ENCODE measurements around the gene ATP4B. TPM values are rescaled to one million over a fixed set of nuclear protein-coding genes. Genes with fewer than 3 reads are reported as not detected.
A peak's percentile ranks its signal among the peaks of the same experiment; 100 is the strongest.

Gene ATP4B
- total RNA-seq, 1 donor from 2014 or later: not detected

- H3K27me3 Mint-ChIP-seq (ENCODE audit: unreplicated experiment): no peaks in the 10 kb centered on the region
- H3K4me1 Mint-ChIP-seq (ENCODE audit: unreplicated experiment): peaks cover 43% of the 10 kb centered on the region
- H3K9me3 Mint-ChIP-seq (ENCODE audit: unreplicated experiment): no peaks in the 10 kb centered on the region
- no peak for TF ChIP-seq CTCF (IDR thresholded peaks at IDR 0.05)
- H3K4me3 Mint-ChIP-seq (ENCODE audit: unreplicated experiment): no peak overlapping the region
- H3K27ac Mint-ChIP-seq (ENCODE audit: unreplicated experiment): no peak overlapping the region
- no peaks in the 10 kb centered on the region for H3K36me3 Mint-ChIP-seq (ENCODE audit: unreplicated experiment)
- DNase-seq (ENCODE audit: extremely low spot score, unreplicated experiment): no peak
These were observed 7.3 kb downstream of the ATP4B start for GRCh38 chr13:113650731-113651148.

DNA sequence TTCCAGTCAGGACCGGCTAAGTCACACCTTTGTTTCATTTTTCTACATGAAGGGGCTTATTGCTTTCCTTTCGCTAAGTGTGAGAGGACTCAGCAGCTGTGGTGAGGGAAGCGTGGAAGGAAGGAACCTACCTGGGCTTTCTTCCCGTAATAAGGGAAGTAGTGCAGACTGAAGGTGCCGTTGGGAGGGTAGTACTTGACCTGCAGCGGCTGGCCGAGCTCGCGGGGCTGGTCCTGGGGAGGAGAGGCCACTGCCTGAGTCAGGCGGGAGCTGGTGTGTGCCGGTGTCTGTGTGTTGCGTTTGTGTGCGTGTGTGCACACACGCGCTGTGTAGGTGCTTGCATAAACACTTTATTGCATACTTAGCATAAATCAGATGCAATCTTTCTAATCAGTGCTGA is 7.7 kb downstream of the ATP4B start:
- no peak for TF ChIP-seq CTCF (IDR thresholded peaks at IDR 0.05)
- DNase-seq (ENCODE audit: extremely low spot score, unreplicated experiment): no peak
- Mint-ChIP-seq H3K4me1 (ENCODE audit: unreplicated experiment) (peaks cover 43% of the 10 kb centered on the region), H3K27ac (ENCODE audit: unreplicated experiment) (no peak overlapping the region), H3K4me3 (ENCODE audit: unreplicated experiment) (no peak overlapping the region), H3K9me3 (ENCODE audit: unreplicated experiment) (no peaks in the 10 kb centered on the region), H3K27me3 (ENCODE audit: unreplicated experiment) (no peaks in the 10 kb centered on the region), H3K36me3 (ENCODE audit: unreplicated experiment) (no peaks in the 10 kb centered on the region)

DNA sequence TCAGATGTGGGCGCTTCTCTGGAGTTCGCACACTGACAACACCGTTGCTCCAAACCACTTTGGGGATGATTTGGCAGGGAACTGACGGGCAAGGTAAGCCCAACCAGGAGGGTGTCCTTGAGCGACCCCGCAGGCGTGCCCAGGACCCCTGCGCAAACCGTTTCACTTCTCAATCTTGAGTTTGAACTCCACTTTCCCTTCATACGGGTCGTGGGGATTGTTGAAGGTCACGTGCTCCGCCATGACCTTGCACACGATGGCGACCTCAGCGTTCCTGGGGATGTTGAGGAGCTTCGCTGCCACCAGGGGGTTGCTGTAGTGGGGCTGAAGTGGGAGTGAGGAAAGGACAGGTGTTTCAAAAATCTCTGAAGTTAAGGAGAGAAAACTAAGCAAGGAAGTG is 8.8 kb downstream of the ATP4B start:
- no peaks in the 10 kb centered on the region for H3K9me3 Mint-ChIP-seq (ENCODE audit: unreplicated experiment)
- DNase-seq (ENCODE audit: extremely low spot score, unreplicated experiment): no peak
- TF ChIP-seq CTCF (IDR thresholded peaks at IDR 0.05): no peak
- H3K27ac Mint-ChIP-seq (ENCODE audit: unreplicated experiment): peak overlapping the region; percentile 18
- H3K4me1 Mint-ChIP-seq (ENCODE audit: unreplicated experiment): peaks cover 42% of the 10 kb centered on the region
- H3K27me3 Mint-ChIP-seq (ENCODE audit: unreplicated experiment): no peaks in the 10 kb centered on the region
- H3K36me3 Mint-ChIP-seq (ENCODE audit: unreplicated experiment): no peaks in the 10 kb centered on the region
- no peak overlapping the region for H3K4me3 Mint-ChIP-seq (ENCODE audit: unreplicated experiment)

- DNase-seq (ENCODE audit: extremely low spot score, unreplicated experiment): no peak
- H3K27ac Mint-ChIP-seq (ENCODE audit: unreplicated experiment): peak overlapping the region; percentile 83
- no peaks in the 10 kb centered on the region for H3K27me3 Mint-ChIP-seq (ENCODE audit: unreplicated experiment)
- no peaks in the 10 kb centered on the region for H3K9me3 Mint-ChIP-seq (ENCODE audit: unreplicated experiment)
- no peak for TF ChIP-seq CTCF (IDR thresholded peaks at IDR 0.05)
- H3K4me3 Mint-ChIP-seq (ENCODE audit: unreplicated experiment): no peak overlapping the region
- peaks cover 32% of the 10 kb centered on the region for H3K4me1 Mint-ChIP-seq (ENCODE audit: unreplicated experiment)
- no peaks in the 10 kb centered on the region for H3K36me3 Mint-ChIP-seq (ENCODE audit: unreplicated experiment)
These were observed 9.8 kb downstream of the ATP4B start for GRCh38 chr13:113648216-113648610.

- H3K9me3 Mint-ChIP-seq (ENCODE audit: unreplicated experiment): no peaks in the 10 kb centered on the region
- no peaks in the 10 kb centered on the region for H3K27me3 Mint-ChIP-seq (ENCODE audit: unreplicated experiment)
- H3K4me3 Mint-ChIP-seq (ENCODE audit: unreplicated experiment): peak overlapping the region; percentile 29
- TF ChIP-seq CTCF (IDR thresholded peaks at IDR 0.05): no peak
- H3K36me3 Mint-ChIP-seq (ENCODE audit: unreplicated experiment): no peaks in the 10 kb centered on the region
- H3K27ac Mint-ChIP-seq (ENCODE audit: unreplicated experiment): peak overlapping the region; percentile 83
- H3K4me1 Mint-ChIP-seq (ENCODE audit: unreplicated experiment): peaks cover 27% of the 10 kb centered on the region
- peak; percentile 96 for DNase-seq (ENCODE audit: extremely low spot score, unreplicated experiment)
These were observed 10.4 kb downstream of the ATP4B start for GRCh38 chr13:113647351-113648215.

Measured in osteocyte (in vitro differentiated cells).